Neural progenitor cell (in vitro differentiated cells): ENCODE data around the gene OR2L13. TPM values are rescaled to one million over a fixed set of nuclear protein-coding genes. Genes with fewer than 3 reads are reported as not detected.
"Not testable (repeated sequence)": the region's sequence is repeated elsewhere in the genome, so short reads cannot be mapped to it uniquely, and the experiment has no call there.

ENCODE experiments used
- DNase-seq: peaks from one replicate; pipeline ENCODE4 v3.0.0-alpha.2; 2016; ENCODE audit warnings: low spot score
- H2AFZ ChIP-seq: fragments of 200-600 bp; sonication (generic); replicated peaks from 2 replicates; pipeline ENCODE4 v1.6.1; 2016; ENCODE audit warnings: antibody characterized with exemption
- H3F3A ChIP-seq: fragments of 200-600 bp; sonication (generic); 2 replicates; pipeline ENCODE4 v1.6.1; 2016; ENCODE audit warnings: antibody characterized with exemption, low read depth
- H3K27ac ChIP-seq: fragments of 200-600 bp; sonication (generic); 2 replicates; pipeline ENCODE4 v1.5.1; 2016; ENCODE audit warnings: mild to moderate bottlenecking
- H3K27me3 ChIP-seq: fragments of 200-600 bp; sonication (generic); 2 replicates; pipeline ENCODE4 v1.6.1; 2016; ENCODE audit warnings: mild to moderate bottlenecking, moderate library complexity
- H3K36me3 ChIP-seq: fragments of 200-600 bp; sonication (generic); 2 replicates; pipeline ENCODE4 v1.5.1; 2016
- H3K4me1 ChIP-seq: fragments of 200-600 bp; sonication (generic); 2 replicates; pipeline ENCODE4 v1.6.1; 2016; ENCODE audit warnings: mixed run types
- H3K4me2 ChIP-seq: fragments of 200-600 bp; sonication (generic); 2 replicates; pipeline ENCODE4 v1.6.1; 2016
- H3K4me3 ChIP-seq: fragments of 200-600 bp; sonication (generic); 2 replicates; pipeline ENCODE4 v1.5.1; 2016
- H3K79me2 ChIP-seq: fragments of 200-600 bp; sonication (generic); 2 replicates; pipeline ENCODE4 v1.6.1; 2016; ENCODE audit warnings: low read depth
- H3K9ac ChIP-seq: fragments of 200-600 bp; sonication (generic); 2 replicates; pipeline ENCODE4 v1.6.1; 2016
- H3K9me3 ChIP-seq: fragments of 200-600 bp; sonication (generic); 2 replicates; pipeline ENCODE4 v1.5.1; 2016; ENCODE audit warnings: low read depth
- H4K20me1 ChIP-seq: fragments of 200-600 bp; sonication (generic); 2 replicates; pipeline ENCODE4 v1.6.1; 2016; ENCODE audit warnings: low read depth
- H3K27ac Mint-ChIP-seq: 3 replicates; pipeline ENCODE4 v1.8.0; 2021; ENCODE audit warnings: mixed read lengths
- H3K27me3 Mint-ChIP-seq: 2 replicates; pipeline ENCODE4 v1.8.0; 2022; ENCODE audit warnings: low read depth, mild to moderate bottlenecking, inconsistent platforms, moderate library complexity, mixed read lengths; ENCODE audit not compliant: insufficient read depth
- H3K36me3 Mint-ChIP-seq: 3 replicates; pipeline ENCODE4 v1.8.0; 2021; ENCODE audit warnings: mixed read lengths
- H3K4me1 Mint-ChIP-seq: 3 replicates; pipeline ENCODE4 v1.8.0; 2021; ENCODE audit warnings: mixed read lengths
- H3K4me3 Mint-ChIP-seq: 3 replicates; pipeline ENCODE4 v1.8.0; 2021; ENCODE audit warnings: mild to moderate bottlenecking, moderate library complexity, mixed read lengths
- H3K9me3 Mint-ChIP-seq: 3 replicates; pipeline ENCODE4 v1.8.0; 2020; ENCODE audit warnings: mixed read lengths
- CTCF ChIP-seq: fragments of 200-600 bp; sonication (generic); IDR thresholded peaks from 2 replicates; pipeline ENCODE4 v1.5.1; 2017; ENCODE audit warnings: antibody characterized with exemption, mild to moderate bottlenecking
- EZH2 ChIP-seq: fragments of 200-600 bp; sonication (generic); IDR thresholded peaks from 2 replicates; pipeline ENCODE4 v1.6.1; 2017; ENCODE audit warnings: antibody characterized with exemption, mild to moderate bottlenecking, moderate library complexity
- EZH2phosphoT487 ChIP-seq: fragments of 200-600 bp; sonication (generic); IDR thresholded peaks from 2 replicates; pipeline ENCODE4 v1.6.1; 2017; ENCODE audit warnings: antibody characterized with exemption
- total RNA-seq: library from RNA; depleted of rRNA; stranded (reverse); fragments of >200 nt; gene quantifications from 2 replicates; pipeline ENCODE4 v1.2.3, GENCODE V29; 2015; ENCODE audit warnings: low replicate concordance

Gene OR2L13
- total RNA-seq, 1 donor from 2014 or later, result not detected

GRCh38 chr1:248065071-248065470, 29.9 kb upstream of the OR2L13 start:
- no peak overlapping the region for H3K27ac ChIP-seq
- TF ChIP-seq EZH2phosphoT487 (no peak), CTCF (no peak), EZH2 (no peak)
- no peaks in the 10 kb centered on the region for H3K4me1 ChIP-seq
- no peaks in the 10 kb centered on the region for H3K27me3 ChIP-seq
- peaks cover 19% of the 10 kb centered on the region for H3K9me3 ChIP-seq
- H3F3A ChIP-seq, result no peaks in the 10 kb centered on the region
- H3K9me3 Mint-ChIP-seq, result peaks cover 34% of the 10 kb centered on the region
- no peak for DNase-seq
- H3K4me3 Mint-ChIP-seq, result no peak overlapping the region
- H2AFZ ChIP-seq, result no peak overlapping the region
- H3K79me2 ChIP-seq, result no peaks in the 10 kb centered on the region
- no peak overlapping the region for H3K4me2 ChIP-seq
- no peaks in the 10 kb centered on the region for H3K36me3 ChIP-seq
- H3K9ac ChIP-seq, result no peak overlapping the region
- no peaks in the 10 kb centered on the region for H3K4me1 Mint-ChIP-seq
- H3K27ac Mint-ChIP-seq, result no peak overlapping the region
- no peaks in the 10 kb centered on the region for H3K36me3 Mint-ChIP-seq
- H3K4me3 ChIP-seq, result no peak overlapping the region
- H4K20me1 ChIP-seq, result no peaks in the 10 kb centered on the region
- no peaks in the 10 kb centered on the region for H3K27me3 Mint-ChIP-seq

GRCh38 chr1:248065604-248066003, 29.4 kb upstream of the OR2L13 start:
- Mint-ChIP-seq H3K4me1 (no peaks in the 10 kb centered on the region), H3K4me3 (no peak overlapping the region), H3K9me3 (peaks cover 34% of the 10 kb centered on the region), H3K27ac (no peak overlapping the region), H3K36me3 (no peaks in the 10 kb centered on the region), H3K27me3 (no peaks in the 10 kb centered on the region)
- no peaks in the 10 kb centered on the region for H3K79me2 ChIP-seq
- no peak overlapping the region for H3K4me2 ChIP-seq
- H3K36me3 ChIP-seq, result no peaks in the 10 kb centered on the region
- no peaks in the 10 kb centered on the region for H3K4me1 ChIP-seq
- H3K9me3 ChIP-seq, result peaks cover 19% of the 10 kb centered on the region
- TF ChIP-seq EZH2phosphoT487 (no peak), CTCF (no peak), EZH2 (no peak)
- DNase-seq, result no peak
- no peak overlapping the region for H2AFZ ChIP-seq
- no peaks in the 10 kb centered on the region for H4K20me1 ChIP-seq
- no peaks in the 10 kb centered on the region for H3F3A ChIP-seq
- H3K4me3 ChIP-seq, result no peak overlapping the region
- no peak overlapping the region for H3K9ac ChIP-seq
- H3K27ac ChIP-seq, result no peak overlapping the region
- no peaks in the 10 kb centered on the region for H3K27me3 ChIP-seq

- not testable (repeated sequence) for H3K4me1 Mint-ChIP-seq, H3K27ac ChIP-seq, H3K36me3 ChIP-seq, H3K4me3 Mint-ChIP-seq, H3K27me3 Mint-ChIP-seq, H3K4me2 ChIP-seq, H3K27me3 ChIP-seq, H3K79me2 ChIP-seq, H2AFZ ChIP-seq, H3K4me3 ChIP-seq, DNase-seq, H3K36me3 Mint-ChIP-seq, H3K4me1 ChIP-seq, H3K9ac ChIP-seq, H3F3A ChIP-seq, H4K20me1 ChIP-seq, H3K27ac Mint-ChIP-seq
- peaks cover 21% of the 10 kb centered on the region for H3K9me3 Mint-ChIP-seq
- peaks cover 22% of the 10 kb centered on the region for H3K9me3 ChIP-seq
These were observed 11.1 kb upstream of the OR2L13 start for GRCh38 chr1:248083864-248084263.

- H3K27me3 ChIP-seq, result no peaks in the 10 kb centered on the region
- H3K4me1 ChIP-seq, result no peaks in the 10 kb centered on the region
- DNase-seq, result no peak
- H3F3A ChIP-seq, result no peaks in the 10 kb centered on the region
- H3K79me2 ChIP-seq, result no peaks in the 10 kb centered on the region
- Mint-ChIP-seq H3K36me3 (no peaks in the 10 kb centered on the region), H3K27me3 (no peaks in the 10 kb centered on the region), H3K4me3 (no peak overlapping the region), H3K27ac (no peak overlapping the region), H3K4me1 (no peaks in the 10 kb centered on the region), H3K9me3 (peaks cover 26% of the 10 kb centered on the region)
- TF ChIP-seq EZH2phosphoT487 (no peak), CTCF (no peak), EZH2 (no peak)
- H3K27ac ChIP-seq, result no peak overlapping the region
- no peaks in the 10 kb centered on the region for H3K36me3 ChIP-seq
- H4K20me1 ChIP-seq, result no peaks in the 10 kb centered on the region
- H2AFZ ChIP-seq, result no peak overlapping the region
- H3K4me3 ChIP-seq, result no peak overlapping the region
- no peak overlapping the region for H3K4me2 ChIP-seq
- no peak overlapping the region for H3K9ac ChIP-seq
- peaks cover 35% of the 10 kb centered on the region for H3K9me3 ChIP-seq
These were observed 3.5 kb downstream of the OR2L13 start for GRCh38 chr1:248098529-248098928.
